Astrocyte (in vitro differentiated cells and primary cell): ENCODE data around the gene DNAJC22.

Source experiments
- CTCF ChIP-seq: IDR thresholded peaks from 2 replicates; pipeline ENCODE4 v1.5.1; 2011; ENCODE audit warnings: low read depth, mild to moderate bottlenecking, inconsistent platforms, low read length, moderate library complexity; ENCODE audit not compliant: insufficient read depth
- EZH2 ChIP-seq: IDR thresholded peaks from 2 replicates; pipeline ENCODE4 v1.6.1; 2012; ENCODE audit warnings: mild to moderate bottlenecking, low read length, inconsistent platforms; ENCODE audit not compliant: insufficient read depth

GRCh38 chr12:49304161-49304560 lies 42.5 kb upstream of the DNAJC22 start:
- no peak for TF ChIP-seq CTCF
- TF ChIP-seq EZH2 = no peak
